ENCODE results near the gene TENM3. TPM values are rescaled to one million over a fixed set of nuclear protein-coding genes. Genes with fewer than 3 reads are reported as not detected.
A peak's percentile ranks its signal among the peaks of the same experiment; 100 is the strongest.

TENM3 gene
- polyA plus RNA-seq, 6 donors from 2014 or later = not detected

DNA sequence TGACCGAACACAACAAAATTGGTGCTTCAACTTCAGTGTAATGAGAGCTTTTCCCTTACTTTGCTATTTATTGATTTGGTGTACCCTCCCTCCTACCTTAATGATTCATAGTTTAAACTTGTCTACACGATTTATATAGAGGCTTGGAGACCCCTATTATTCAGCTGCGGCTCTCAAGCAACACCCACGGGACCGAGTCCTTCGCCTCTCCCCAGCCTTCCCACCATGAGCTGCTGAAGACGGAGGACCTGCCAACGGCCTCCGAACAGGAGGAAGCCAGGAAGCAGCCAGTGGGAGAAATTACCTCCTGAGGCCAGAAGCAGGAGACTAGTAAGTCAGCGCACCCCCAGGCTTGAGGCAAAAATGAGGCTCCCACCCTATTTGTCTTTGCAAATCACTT is 595.3 kb downstream of the TENM3 start:
- Mint-ChIP-seq H3K4me1 (no peaks in the 10 kb centered on the region), H3K27ac (no peak overlapping the region), H3K36me3 (peaks cover 0 to 19% of the 10 kb centered on the region in 2 donors), H3K4me3 (no peak overlapping the region), H3K9me3 (peaks cover 0 to 4% (median 0%) of the 10 kb centered on the region in 7 donors), H3K27me3 (peaks cover 55 to 73% (median 69%) of the 10 kb centered on the region in 3 donors)
- no peak for DNase-seq
- ATAC-seq (ENCODE audit: low read depth in 2 of 2) = no peak

- no peak overlapping the region for H3K27ac Mint-ChIP-seq
- peaks cover 62 to 80% (median 76%) of the 10 kb centered on the region in 3 donors for H3K27me3 Mint-ChIP-seq
- H3K36me3 Mint-ChIP-seq = peaks cover 0 to 19% of the 10 kb centered on the region in 2 donors
- H3K9me3 Mint-ChIP-seq = peaks cover 0 to 4% (median 0%) of the 10 kb centered on the region in 7 donors
- no peak for DNase-seq
- H3K4me3 Mint-ChIP-seq = no peak overlapping the region
- ATAC-seq (ENCODE audit: low read depth in 2 of 2) = no peak
- H3K4me1 Mint-ChIP-seq = no peaks in the 10 kb centered on the region
Measured at GRCh38 chr4:182839256-182839655, 596.1 kb downstream of the TENM3 start.

GRCh38 chr4:182840108-182840507 is 596.9 kb downstream of the TENM3 start:
- H3K27me3 Mint-ChIP-seq = peaks cover 62 to 81% (median 78%) of the 10 kb centered on the region in 3 donors
- ATAC-seq (ENCODE audit: low read depth in 2 of 2) (no peak), DNase-seq (no peak)
- peaks cover 0 to 19% of the 10 kb centered on the region in 2 donors for H3K36me3 Mint-ChIP-seq
- no peaks in the 10 kb centered on the region for H3K4me1 Mint-ChIP-seq
- H3K4me3 Mint-ChIP-seq = no peak overlapping the region
- H3K9me3 Mint-ChIP-seq = peaks cover 0 to 4% (median 0%) of the 10 kb centered on the region in 7 donors
- no peak overlapping the region for H3K27ac Mint-ChIP-seq

GRCh38 chr4:182842104-182842600 is 599.0 kb downstream of the TENM3 start:
- no peak for ATAC-seq (ENCODE audit: low read depth in 2 of 2)
- peaks cover 51 to 78% (median 78%) of the 10 kb centered on the region in 3 donors for H3K27me3 Mint-ChIP-seq

DNA sequence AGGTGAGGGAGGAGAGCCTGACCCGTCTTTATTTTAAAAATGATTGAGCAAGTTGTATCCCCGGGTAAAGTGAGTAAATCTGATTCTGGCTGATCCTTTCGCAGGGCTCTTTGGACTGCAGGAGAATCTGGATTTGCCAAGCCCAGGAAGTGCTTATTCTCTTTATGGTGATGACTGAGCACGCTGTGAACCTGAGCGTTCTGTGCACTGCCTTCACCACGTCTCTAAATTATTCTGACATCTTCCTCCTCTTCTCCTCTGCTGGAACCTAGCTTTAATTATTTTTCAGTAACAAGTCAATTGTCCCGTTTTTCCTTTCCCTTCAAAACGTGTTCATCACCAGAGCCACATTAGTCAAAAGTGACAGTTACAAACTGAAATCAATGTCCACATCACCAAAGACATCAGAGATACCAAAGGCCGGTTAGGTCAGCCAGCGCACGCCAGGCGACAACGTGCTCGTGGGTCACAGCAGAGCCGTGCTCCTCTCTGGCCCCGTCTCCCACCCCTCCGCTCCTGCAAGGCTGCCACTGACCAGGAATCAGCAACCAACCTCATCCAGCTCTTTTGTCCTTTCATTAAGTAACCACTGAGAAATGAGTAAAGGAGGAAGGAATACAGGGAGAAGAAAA is 599.7 kb downstream of the TENM3 start:
- ATAC-seq (ENCODE audit: low read depth in 2 of 2) (no peak), DNase-seq (no peak)
- Mint-ChIP-seq H3K36me3 (no peaks in the 10 kb centered on the region), H3K27ac (no peak overlapping the region), H3K4me3 (no peak overlapping the region), H3K4me1 (no peaks in the 10 kb centered on the region), H3K9me3 (peaks cover 0 to 2% (median 0%) of the 10 kb centered on the region in 7 donors), H3K27me3 (peaks cover 44 to 78% (median 70%) of the 10 kb centered on the region in 3 donors)

More at GRCh38 chr4:182842104-182842600, 599.0 kb downstream of the TENM3 start:
- Mint-ChIP-seq H3K27ac (no peak overlapping the region), H3K36me3 (peaks cover 0 to 1% of the 10 kb centered on the region in 2 donors), H3K4me3 (no peak overlapping the region), H3K4me1 (no peaks in the 10 kb centered on the region), H3K9me3 (peaks cover 0 to 2% (median 0%) of the 10 kb centered on the region in 7 donors)
- no peak for DNase-seq

DNA sequence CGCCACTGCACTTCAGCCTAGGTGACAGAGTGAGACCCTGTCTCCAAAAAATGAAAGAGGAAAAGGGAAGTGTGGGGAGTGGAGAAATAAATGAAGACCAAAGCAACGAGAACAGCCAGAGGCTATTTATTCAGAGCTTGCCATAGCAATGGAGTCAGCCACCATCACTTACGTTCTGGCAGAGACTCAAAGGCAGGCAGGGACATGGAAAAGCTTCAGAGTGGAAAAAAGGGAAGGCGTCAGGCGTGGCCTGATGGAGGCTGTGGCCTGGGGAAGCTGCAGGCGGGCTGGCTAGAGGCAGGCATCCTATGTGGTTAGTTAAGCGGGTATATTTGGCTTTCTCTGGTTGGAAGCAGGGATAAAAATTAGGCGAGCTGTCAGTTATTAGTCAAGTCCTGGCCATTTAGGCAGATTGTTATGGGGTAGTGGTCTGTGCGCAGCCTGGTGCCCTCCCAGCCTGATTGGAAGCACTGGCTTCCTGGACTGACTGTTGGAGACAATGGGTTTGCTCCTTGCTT is 600.7 kb downstream of the TENM3 start:
- ATAC-seq (ENCODE audit: low read depth in 2 of 2) (no peak), DNase-seq (no peak)
- peak overlapping the region in 1 of 6 donors; percentile 33 for H3K27ac Mint-ChIP-seq
- H3K9me3 Mint-ChIP-seq = peaks cover 0 to 2% (median 0%) of the 10 kb centered on the region in 7 donors
- H3K4me1 Mint-ChIP-seq = no peaks in the 10 kb centered on the region
- peaks cover 44 to 75% (median 63%) of the 10 kb centered on the region in 3 donors for H3K27me3 Mint-ChIP-seq
- H3K36me3 Mint-ChIP-seq = no peaks in the 10 kb centered on the region
- H3K4me3 Mint-ChIP-seq = peak overlapping the region in 1 of 8 donors; percentile 29

GRCh38 chr4:182845618-182846017 is 602.4 kb downstream of the TENM3 start:
- H3K36me3 Mint-ChIP-seq = no peaks in the 10 kb centered on the region

DNA sequence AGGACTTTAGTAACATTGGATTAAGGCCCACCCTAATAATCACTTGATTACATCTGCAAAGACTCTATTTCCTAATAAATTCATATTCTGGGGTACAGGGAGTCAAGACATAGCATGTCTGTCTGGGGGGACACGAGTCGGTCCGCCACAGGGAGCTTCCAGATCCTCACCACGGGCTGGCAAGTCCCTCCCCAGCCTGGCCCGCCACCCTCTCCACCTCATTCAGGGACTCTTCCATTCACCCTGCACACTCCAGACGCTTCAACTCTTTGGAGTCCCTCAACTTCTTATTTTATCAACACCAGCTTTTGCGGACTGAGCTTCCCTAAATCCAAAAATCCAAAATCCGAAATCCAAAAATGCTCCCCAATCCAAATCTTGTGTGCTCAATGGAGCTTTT is 602.8 kb downstream of the TENM3 start:
- no peaks in the 10 kb centered on the region for H3K4me1 Mint-ChIP-seq
- H3K9me3 Mint-ChIP-seq = peaks cover 0 to under 1% (median 0%) of the 10 kb centered on the region in 7 donors
- H3K27me3 Mint-ChIP-seq = peaks cover 33 to 69% (median 61%) of the 10 kb centered on the region in 3 donors
- no peak overlapping the region for H3K4me3 Mint-ChIP-seq
- no peak for ATAC-seq (ENCODE audit: low read depth in 2 of 2)
- H3K36me3 Mint-ChIP-seq = no peaks in the 10 kb centered on the region
- H3K27ac Mint-ChIP-seq = no peak overlapping the region
- no peak for DNase-seq

More at GRCh38 chr4:182845618-182846017, 602.4 kb downstream of the TENM3 start:
- no peak overlapping the region for H3K4me3 Mint-ChIP-seq
- peaks cover 0 to 2% (median 0%) of the 10 kb centered on the region in 7 donors for H3K9me3 Mint-ChIP-seq
- H3K4me1 Mint-ChIP-seq = no peaks in the 10 kb centered on the region
- H3K27ac Mint-ChIP-seq = no peak overlapping the region
- no peak for ATAC-seq (ENCODE audit: low read depth in 2 of 2)
- H3K27me3 Mint-ChIP-seq = peaks cover 37 to 73% (median 64%) of the 10 kb centered on the region in 3 donors
- no peak for DNase-seq

- DNase-seq (no peak), ATAC-seq (ENCODE audit: low read depth in 2 of 2) (no peak)
- Mint-ChIP-seq H3K9me3 (peaks cover 0 to 6% (median 4%) of the 10 kb centered on the region in 7 donors), H3K4me3 (no peak overlapping the region), H3K36me3 (peaks cover 4 to 5% of the 10 kb centered on the region in 2 donors), H3K27ac (no peak overlapping the region), H3K4me1 (no peaks in the 10 kb centered on the region), H3K27me3 (peaks cover 35 to 71% (median 71%) of the 10 kb centered on the region in 3 donors)
Measured at GRCh38 chr4:182847576-182848450, 604.6 kb downstream of the TENM3 start.

DNA sequence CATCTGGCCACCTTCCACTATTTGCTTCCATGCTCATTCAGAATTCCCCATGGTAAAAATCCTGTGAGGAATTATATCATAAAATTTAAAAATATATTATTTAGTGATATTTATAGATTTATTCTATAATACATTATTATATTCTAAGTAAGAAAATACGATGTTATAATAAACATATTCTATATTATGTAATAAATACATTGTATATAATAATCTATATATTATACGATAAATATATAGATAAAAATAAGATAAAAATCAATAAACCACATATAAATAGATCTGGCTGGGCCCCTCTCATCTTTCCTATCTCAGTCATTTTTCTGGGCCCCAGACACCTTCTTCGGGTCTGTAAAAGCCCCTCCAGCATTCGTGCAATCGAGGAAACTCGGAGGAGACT is 605.5 kb downstream of the TENM3 start:
- H3K4me3 Mint-ChIP-seq = no peak overlapping the region
- peaks cover 0 to 13% (median 8%) of the 10 kb centered on the region in 7 donors for H3K9me3 Mint-ChIP-seq
- peaks cover 29 to 71% (median 67%) of the 10 kb centered on the region in 3 donors for H3K27me3 Mint-ChIP-seq
- H3K27ac Mint-ChIP-seq = no peak overlapping the region
- ATAC-seq (ENCODE audit: low read depth in 2 of 2) (no peak), DNase-seq (no peak)
- H3K4me1 Mint-ChIP-seq = no peaks in the 10 kb centered on the region
- peaks cover 6 to 9% of the 10 kb centered on the region in 2 donors for H3K36me3 Mint-ChIP-seq
